Heart left ventricle (tissue), 13 donors: ENCODE measurements around the gene SORCS2.

Experiments
- POLR2A ChIP-seq, 2 donors: fragments of 450-650 bp; IDR thresholded peaks; one replicate each; pipeline ENCODE4 v1.6.1; 2017; ENCODE audit warnings: antibody characterized with exemption in 2 of 2, mild to moderate bottlenecking in 2 of 2, moderate library complexity in 2 of 2
- TF ChIP-seq, protein P1 (sequence below), 12 donors: fragments of 200-600 bp; sonication (generic) in 4 of 12; IDR thresholded peaks; one replicate each; pipeline versions ENCODE4 v1.5.0 to v1.8.0; 2018 to 2022; ENCODE audit warnings: antibody characterized with exemption in 12 of 12, mild to moderate bottlenecking in 5 of 12
- donor health status: ischemic (EF 13 %, LVEDD 7.1; RV severe dilation, severe dysfunction).
- donor health status: DM: no; HTN: yes; CAD: no.
- donor health status: DM: no; HTN: no; CAD: no.
- donor health status: ischemic (EF 25% LVEDD 6.9; RV normal size, moderate dysfunction).
- donor health status: ischemic (EF 25% LVEDD 5.7; RV mildly dilated, moderate dysfunction).
- donor health status: ischemic (EF 35%, LVEDD 5.7; RV mildly dilated, moderate dysfunction).
- donor health status: nonischemic (EF 11% LVEDD 7.7; RV severe dilation, severe dysfunction).
- donor health status: DM: yes; HTN: yes; CAD: no.
- donor health status: PGD.
- donor health status: ischemic (EF 29% LVEDD 5.4; RV normal size, mild dysfunction).
- donor health status: nonischemic (EF 23%, LVEDD 6.1; RV moderate dilation, normal function).

DNA sequence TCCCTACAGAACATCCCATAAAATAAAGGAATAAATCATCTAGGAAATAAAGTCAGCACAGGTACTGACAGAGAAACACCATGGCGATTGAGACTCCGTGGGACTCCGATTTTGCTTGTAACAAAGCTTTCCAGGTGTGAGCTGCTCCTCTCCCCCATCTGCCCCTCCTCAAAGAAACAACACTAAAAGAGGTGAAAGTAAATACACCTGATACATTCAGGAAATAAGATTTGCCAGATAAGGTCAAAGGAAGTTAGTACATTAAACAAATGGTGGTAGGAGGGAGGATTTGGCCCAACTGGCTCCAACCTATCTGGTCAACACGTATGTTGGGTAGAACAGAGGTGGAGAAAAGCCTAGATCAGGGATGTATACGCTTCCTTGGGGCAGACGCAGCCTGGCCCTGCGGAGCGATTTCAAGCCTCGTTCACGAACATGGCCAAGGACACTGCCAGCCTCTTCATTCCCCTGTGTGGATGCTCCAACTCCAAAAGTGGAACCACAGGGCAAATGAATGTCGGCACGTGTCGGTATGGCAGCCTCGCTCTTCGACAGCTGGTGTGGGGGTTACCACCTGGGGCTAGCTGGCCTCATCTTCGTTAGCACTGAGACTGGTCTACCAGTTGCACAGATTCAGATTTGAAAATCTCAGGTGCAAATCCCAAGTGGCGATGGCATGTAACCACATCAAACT lies 584.8 kb downstream of the SORCS2 start:
- TF ChIP-seq, protein P1, sequence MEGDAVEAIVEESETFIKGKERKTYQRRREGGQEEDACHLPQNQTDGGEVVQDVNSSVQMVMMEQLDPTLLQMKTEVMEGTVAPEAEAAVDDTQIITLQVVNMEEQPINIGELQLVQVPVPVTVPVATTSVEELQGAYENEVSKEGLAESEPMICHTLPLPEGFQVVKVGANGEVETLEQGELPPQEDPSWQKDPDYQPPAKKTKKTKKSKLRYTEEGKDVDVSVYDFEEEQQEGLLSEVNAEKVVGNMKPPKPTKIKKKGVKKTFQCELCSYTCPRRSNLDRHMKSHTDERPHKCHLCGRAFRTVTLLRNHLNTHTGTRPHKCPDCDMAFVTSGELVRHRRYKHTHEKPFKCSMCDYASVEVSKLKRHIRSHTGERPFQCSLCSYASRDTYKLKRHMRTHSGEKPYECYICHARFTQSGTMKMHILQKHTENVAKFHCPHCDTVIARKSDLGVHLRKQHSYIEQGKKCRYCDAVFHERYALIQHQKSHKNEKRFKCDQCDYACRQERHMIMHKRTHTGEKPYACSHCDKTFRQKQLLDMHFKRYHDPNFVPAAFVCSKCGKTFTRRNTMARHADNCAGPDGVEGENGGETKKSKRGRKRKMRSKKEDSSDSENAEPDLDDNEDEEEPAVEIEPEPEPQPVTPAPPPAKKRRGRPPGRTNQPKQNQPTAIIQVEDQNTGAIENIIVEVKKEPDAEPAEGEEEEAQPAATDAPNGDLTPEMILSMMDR (IDR thresholded peaks at IDR 0.05): no peak
- no peak for TF ChIP-seq POLR2A (IDR thresholded peaks at IDR 0.05)
